Cerebellar cortex (tissue), 1 donor: ENCODE results near the gene DYNC1LI1.

Source experiments
- DNase-seq: peaks from one replicate; pipeline ENCODE4 v3.0.0-alpha.2; 2015; ENCODE audit warnings: low spot score

DYNC1LI1 gene

GRCh38 chr3:32492684-32493436, 77.8 kb downstream of the DYNC1LI1 start:
- no peak for DNase-seq

GRCh38 chr3:32488474-32489008, 82.1 kb downstream of the DYNC1LI1 start:
- DNase-seq = no peak

DNA sequence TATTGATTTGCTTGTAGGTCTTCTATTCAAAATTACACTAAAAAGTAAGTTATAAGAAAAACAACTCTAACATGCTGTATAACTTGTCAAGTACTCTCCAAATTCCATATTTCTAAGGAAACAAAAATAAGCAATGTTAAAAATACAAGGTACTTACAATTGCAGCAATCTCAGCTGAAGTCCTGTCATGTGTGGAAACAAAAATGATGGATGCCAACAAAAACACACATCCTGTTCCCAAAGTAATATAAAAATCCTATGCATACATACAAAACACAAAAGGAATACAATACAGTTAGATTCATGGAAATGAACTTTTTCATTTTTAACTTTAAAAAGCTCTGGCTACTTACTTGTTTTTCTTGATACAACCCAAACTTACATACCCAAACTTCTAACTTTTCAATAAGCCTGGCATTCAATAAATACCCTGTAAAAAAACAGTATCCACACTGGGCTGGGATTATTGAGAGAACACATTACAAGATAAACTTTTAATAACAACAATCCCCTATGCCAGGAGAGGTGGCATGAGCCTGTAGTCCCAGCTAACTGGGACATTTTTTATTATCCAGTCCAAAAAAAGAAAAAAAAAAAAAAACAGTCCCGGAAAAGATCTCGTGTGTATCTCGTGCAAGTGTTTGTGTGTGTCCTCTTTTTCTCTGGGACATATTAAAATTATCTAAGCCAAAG, 82.7 kb downstream of the DYNC1LI1 start:
- DNase-seq = no peak

GRCh38 chr3:32484436-32484835, 86.2 kb downstream of the DYNC1LI1 start:
- DNase-seq = no peak

- no peak for DNase-seq
These were observed 86.9 kb downstream of the DYNC1LI1 start for GRCh38 chr3:32483772-32484171.

- DNase-seq = no peak
These were observed 88.0 kb downstream of the DYNC1LI1 start for GRCh38 chr3:32482693-32483092.

- DNase-seq = no peak
These were observed 88.6 kb downstream of the DYNC1LI1 start for GRCh38 chr3:32481791-32482631.

- DNase-seq = no peak
These were observed 90.1 kb downstream of the DYNC1LI1 start for GRCh38 chr3:32480604-32481003.
